HK-2 (cell line): Measurements from ENCODE around the gene CCL3.
"Not testable (repeated sequence)": the region's sequence is repeated elsewhere in the genome, so short reads cannot be mapped to it uniquely, and the experiment has no call there.

Source experiments
- DNase-seq: peaks from one replicate; pipeline ENCODE4 v3.0.0-alpha.2; 2018; ENCODE audit not compliant: unreplicated experiment

Gene CCL3

DNA sequence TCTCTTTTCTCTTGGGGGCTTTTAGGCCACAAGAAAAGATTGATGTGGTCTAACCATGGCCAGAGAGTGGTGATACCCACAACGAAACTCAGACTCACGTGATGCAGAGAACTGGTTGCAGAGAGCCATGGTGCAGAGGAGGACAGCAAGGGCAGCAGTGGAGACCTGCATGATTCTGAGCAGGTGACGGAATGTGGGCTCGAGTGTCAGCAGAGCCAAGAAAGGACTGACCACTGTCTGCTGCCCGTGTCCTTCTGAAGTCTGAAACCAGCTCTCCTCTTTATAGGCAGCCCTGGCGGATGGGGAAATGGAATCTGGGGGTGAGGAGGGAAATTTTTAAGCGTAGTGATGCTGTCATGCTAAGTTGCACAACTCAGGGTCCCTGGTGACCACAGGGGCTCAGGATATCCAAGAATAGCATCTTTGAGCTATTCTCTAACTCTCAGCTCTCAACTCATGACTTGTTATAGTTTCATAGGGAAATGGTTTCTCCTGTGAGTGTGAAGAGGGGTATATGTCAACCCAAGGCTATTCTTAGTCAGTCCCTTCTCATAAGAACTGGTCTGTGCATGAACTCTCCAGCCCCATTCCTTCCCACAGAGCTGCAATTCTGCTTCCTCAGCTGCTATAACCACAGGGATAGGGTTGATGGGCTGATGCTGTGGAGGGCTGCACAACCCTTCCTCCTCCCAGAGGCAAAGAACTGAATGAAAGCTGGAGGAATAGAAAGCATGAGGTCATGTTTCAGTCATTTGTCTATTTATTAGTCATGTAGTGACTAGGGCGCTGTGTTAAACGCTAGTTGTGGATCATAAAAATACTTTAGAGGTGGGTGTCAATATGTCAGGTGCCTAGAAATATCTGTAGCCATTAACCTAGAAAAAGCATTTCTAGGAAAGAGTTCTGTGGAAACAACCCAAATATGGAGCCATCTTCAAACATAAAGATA lies at the start of gene CCL3:
TSS of gene CCL3 (minus strand) at position 256 of the 949 bp plus-strand sequence. CDS start at position 171, 85 bp downstream.
- no peak for DNase-seq

DNA sequence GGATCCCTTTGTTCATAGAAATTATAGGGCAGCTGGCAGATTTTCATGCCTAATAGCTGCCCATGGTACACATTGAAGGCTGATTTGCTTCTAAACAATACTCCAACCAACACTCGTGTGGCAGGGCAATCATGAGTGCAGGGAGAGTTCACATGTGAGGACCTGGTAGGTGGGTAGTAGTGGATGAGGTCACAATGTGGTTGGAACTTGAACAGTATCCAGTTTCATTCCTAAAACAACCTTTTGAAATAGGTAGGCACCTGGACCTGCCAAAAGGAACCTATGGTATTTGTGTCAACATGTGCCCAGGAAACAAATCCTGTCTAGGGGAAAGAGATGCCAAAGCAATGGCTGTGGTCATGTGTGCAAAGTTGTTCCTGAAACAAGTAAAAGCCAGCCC lies 46.5 kb upstream of the CCL3 start:
- no peak for DNase-seq

DNA sequence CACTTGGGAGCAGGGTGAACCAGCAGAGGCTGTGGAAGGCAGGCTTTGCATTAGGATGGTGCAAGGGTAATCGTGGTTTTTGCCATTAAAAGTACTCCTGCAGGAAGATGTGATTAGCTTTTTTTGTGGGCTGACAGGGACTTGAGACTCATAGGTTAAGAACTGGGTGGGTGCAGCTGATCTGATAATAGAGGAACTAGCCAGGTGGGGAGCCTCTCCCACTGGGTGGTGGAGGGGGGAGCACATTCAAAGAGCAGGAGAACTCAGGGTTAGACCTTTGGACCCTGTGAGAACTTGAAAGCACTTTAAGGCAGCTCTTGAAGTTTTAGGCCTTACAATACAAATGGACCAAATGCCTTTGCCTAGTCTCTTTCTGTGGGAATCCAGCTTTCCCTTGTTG lies 46.1 kb upstream of the CCL3 start:
- DNase-seq = no peak

DNA sequence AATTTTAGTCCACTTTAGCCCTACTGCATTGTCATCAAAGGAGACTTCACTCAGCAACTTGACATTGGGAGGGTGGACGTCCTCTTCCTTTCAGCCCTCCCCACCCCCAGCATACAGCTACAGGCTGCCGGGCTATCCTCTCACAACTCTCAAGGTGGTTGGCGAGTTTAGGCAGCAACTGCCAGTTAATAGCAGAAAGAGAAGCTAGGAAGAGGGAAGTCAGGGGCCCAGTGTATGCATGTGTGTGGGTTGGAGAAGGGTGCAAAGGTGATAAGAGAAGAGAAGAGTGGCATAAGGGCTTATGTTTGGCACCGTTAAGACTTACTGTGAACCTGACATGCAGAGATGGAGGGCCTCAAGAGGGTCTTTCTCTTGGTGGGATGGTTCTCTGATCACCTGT lies 45.5 kb upstream of the CCL3 start:
- DNase-seq = no peak

DNA sequence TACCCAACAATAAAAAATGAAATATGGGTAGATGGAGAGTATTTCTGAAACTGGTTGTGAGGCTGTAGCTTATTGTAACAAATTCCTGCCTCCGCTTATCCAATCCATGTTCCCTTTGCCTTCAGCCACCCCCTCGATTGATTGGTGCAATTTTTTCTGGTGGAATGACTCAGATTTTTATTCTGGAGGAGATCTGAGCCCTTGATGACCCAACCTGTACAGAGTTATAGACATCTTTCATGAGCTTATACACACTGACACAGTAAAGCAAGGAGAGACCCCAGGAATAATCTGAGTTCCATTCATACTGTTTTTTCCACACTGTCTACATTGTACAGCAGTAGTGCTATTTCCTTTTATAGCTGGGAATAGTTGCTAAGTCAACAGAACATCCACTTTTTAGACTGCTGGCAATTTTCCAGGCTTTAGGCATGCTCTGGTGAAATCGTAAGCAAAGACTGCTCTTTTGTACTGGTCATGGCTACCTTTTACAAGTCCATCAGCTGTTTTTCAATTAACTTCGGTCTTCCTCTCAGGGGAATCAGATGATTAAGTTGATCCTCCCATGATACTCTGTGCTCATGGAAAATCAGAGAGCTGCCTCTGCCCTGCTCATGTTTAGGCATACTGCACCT lies 43.8 kb upstream of the CCL3 start:
- no peak for DNase-seq

DNA sequence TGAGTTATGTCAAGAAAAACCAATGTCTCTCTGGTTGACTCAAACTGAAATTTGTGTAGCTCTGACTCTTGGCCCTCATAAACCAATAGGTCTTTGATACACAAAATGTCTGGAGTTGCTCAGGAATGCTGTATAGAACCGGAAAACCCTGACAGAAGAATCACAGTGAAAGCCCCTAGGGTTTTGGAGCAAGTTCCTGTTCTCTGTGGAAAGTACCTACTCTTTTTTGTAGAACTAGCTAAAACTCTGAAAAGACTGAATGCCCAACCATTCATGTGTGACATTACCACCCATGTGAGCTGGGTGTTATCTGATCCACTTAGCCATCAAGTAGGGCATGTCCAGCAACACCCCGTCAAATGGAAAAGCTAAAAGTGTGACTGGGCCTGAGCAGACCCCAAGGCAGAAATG lies 42.5 kb upstream of the CCL3 start:
- no peak for DNase-seq

DNA sequence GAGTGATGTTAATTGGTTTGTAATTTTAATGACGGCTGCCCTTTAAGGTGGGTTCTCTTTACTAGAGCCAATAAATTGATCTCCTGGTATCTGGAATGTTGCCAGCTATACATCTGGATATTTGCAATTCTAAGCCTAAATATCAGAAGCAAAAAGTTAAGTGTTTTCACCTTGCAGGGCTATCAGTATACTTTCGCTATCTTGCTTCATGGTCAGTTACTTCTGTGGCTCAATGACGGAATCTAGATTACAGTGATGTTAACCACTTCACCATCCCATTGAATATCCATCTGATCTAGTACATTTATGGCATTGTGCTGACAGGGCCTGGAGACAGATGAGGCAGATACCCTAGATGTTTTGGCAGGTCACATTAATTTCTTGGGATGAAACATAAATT lies 42.0 kb upstream of the CCL3 start:
- no peak for DNase-seq

DNA sequence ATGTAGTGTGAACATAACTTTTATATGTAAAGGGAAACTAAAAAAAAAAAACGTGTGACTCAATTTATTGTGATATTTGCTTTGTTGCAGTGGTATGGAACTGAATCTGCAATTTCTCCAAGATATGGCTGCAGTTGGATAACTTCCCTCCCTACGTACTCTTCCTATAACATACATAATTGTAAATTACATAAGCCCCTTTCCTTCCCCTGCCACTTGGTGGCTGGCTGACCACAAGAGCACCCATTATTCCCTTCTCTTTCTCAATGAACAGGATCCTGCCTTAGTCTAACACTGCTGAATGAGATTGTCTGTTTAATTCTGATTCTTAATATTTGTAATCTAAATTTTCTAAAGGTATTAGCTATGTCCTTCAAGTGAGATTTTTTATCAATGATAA lies 41.5 kb upstream of the CCL3 start:
- DNase-seq = no peak

DNA sequence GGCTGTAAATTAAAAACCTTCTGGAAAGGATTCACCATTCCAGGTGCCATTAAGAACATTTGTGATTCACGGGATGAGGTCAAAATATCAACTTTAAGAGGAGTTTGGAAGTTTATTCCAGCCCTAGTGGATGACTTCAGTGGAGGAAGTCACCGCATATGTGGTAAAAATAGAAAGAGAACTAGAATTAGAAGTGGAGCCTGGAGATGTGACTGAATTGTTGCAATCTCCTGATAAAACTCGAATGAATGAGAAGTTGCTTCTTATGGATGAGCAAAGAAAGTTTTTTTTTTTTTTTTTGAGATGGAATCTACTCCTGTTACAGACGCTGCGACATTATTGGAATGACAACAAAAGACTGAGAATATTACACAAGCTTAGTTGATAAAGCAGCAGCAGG lies 40.4 kb upstream of the CCL3 start:
- no peak for DNase-seq

DNA sequence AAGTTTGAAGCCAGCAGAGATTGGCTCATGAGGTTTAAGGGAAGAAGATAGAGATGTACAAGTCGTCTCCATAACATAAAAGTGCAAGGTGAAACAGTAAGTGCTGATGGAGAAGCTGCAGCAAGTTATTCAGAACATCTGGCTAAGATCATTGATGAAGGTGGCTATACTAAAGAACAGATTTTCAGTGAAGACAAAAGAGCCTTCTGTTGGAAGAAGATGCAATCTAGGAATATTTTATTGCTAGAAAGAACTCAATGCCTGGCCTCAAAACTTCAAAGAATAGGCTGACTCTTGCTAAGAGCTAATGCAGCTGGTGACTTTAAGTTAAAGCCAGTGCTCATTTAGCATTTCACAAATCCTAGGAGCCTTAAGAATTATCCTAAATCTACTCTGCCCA lies 39.7 kb upstream of the CCL3 start:
- no peak for DNase-seq

DNA sequence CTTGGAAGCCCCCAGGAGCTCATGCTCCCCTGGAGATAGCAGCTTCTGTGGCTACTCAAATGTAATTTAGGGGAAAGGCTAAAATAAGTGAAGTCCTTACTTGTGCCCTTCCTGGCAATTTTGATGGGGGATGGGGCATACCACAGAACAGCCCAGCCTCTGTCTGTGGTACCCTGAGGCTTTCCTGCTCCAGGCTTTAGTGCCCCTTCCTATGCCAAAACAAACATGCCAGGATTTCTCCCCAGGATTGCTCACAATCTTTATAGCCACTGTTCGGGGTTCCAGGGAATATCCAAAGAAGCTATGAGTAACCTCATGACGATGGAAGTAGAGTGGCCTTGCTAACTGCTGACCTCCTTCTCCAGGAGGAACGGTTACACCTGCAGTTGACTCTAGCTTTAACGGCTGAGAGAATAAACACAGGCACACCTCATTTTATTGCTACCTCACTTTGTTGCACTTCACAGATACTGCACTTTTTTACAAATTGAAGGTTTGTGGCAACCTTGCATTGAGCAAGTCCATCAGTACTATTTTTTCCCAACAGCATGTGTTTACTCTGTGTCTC lies 38.6 kb upstream of the CCL3 start:
- DNase-seq = no peak

DNA sequence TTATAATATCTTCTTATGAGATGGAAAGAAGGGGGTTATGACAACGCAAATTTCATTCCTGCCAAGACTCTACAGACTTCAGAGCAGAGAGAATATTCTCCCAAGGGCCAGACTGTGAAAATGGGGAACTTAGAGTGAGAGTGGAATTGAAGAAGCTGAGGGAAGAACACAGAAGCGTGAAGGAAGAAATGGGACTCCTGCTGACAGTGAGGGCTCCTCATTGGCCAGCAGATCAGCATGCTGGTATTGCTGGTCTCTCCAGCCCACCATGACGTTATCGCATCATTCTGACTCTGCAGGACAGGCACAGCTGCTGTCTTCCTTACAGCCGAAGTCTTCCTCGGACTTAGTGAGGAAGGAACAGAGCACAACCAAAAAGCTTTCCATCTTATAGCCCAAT lies 38.0 kb upstream of the CCL3 start:
- no peak for DNase-seq

DNA sequence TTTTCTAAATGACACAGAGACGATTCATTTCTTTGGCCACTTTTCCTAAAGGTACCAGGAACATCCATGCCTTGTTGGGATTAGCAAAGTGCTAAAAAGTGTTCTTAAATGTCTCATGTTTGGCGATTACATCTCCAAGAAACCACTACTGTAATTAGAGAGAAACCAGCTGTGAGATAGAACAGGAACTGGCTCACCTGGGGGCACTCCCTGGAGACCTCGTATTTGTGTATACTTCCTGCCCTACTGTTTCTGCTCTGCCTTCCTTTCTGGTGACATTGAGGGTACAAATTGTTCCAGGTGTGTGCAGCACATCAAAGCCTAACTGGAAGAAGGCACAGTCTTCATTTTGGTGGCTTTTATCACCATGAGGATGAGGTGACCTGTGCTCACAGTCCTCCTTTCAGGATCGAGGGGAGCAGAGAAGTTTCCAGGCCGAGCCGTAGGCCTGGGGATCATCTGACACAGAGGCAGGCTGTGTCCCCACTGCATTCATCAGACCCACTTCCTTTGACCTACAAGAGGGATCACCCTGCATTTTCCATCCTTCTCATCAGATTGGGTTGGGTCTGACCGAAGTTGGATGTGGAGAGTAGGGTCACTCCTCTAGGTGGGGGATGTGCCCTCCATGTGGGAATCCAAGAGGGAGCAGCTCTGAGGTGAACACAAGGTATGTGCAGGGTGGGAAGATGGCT lies 37.4 kb upstream of the CCL3 start:
- no peak for DNase-seq

DNA sequence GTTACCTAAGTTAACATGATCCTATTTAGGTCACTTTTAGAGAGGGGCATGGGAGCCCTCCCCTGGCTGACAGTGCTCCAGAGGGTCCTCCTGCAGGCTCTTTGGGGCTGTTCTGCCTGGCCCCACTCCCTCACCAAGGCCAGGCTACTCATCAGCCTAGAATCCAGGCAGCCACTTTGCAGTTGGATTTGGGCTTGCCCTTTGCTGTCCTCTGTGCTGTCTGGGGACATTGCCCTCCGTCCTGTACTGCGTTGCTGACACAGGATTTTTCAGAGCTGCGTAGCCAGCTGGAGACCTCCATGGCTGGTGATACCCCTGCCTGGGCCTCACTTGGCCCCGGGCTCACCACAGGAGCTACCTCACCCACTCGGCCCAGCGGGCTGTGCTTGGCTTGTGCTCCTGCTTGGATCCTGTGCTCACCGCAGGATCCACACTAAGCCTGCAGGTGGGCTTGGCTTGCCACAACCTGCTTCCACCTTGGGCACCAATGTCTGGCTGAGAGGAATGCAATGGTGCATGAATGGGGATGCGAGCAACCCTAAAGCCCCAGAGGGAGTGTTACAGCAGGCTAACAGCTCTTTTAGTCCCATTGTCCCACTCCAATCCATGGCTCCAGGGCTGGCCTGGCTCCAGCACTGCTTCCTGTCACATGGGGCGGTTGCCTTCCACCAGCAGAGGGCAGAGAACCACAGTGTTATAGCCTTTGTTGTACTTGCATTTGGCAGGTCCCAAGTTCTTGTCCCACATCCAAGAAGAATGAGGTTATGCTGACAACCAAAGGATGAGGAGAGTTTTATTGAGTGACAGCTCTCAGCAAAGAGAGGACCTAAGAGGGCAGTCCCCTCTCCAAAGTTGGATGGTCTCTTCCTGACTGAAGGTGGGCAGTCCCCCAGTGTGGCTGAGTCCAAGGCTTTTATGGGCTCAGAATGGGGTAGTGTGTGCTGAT lies 35.2 kb upstream of the CCL3 start:
- no peak for DNase-seq

DNA sequence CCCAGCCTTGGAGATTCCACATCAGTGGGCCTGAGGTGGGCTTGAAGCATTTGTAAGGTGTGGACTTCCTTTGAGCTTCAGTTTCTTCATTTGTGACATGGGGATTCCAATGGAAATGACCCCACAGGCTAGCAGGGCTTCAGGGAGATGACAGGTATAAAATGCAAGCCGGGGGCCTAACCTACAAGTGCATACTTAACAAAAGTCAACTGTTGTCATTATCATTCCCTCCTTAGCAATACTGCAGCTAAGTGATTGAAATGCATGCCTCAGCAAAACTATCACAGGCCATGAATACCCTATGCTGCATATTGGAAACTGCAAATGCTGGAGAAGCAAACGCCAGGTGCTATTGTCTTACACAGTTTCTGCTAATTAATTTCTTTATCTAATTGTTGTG lies 33.5 kb upstream of the CCL3 start:
- no peak for DNase-seq

DNA sequence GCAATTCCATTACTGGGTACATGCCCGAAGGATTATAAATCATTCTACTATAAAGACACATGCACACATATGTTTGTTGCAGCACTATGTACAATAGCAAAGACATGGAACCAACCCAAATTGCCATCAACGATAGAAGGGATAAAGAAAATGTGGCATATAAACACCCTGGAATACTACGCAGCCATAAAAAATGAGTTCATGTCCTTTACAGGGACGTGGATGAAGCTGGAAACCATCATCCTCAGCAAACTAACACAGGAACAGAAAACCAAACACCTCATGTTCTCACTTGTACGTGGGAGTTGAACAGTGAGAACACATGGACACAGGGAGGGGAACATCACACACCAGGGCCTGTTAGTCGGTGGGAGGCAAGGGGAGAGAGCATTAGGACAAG lies 31.2 kb upstream of the CCL3 start:
- DNase-seq = not testable (repeated sequence)

DNA sequence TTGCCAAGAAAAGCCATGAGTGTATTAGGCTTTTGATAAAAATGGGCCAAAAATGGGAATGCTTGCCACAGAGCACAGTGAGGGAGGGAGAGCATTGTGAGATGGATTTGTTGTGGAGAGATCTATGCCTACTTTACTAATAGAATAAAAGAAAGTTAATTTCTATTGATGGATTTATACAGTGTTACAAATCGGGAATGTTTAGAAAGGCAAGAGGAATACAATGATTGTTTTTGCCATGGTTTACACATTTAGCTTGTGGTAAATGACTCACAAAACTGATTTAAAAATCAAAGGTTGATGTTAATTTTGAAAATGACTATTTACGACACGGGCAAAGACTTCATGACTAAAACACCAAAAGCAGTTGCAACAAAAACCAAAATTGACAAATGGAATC lies 30.3 kb upstream of the CCL3 start:
- no peak for DNase-seq

DNA sequence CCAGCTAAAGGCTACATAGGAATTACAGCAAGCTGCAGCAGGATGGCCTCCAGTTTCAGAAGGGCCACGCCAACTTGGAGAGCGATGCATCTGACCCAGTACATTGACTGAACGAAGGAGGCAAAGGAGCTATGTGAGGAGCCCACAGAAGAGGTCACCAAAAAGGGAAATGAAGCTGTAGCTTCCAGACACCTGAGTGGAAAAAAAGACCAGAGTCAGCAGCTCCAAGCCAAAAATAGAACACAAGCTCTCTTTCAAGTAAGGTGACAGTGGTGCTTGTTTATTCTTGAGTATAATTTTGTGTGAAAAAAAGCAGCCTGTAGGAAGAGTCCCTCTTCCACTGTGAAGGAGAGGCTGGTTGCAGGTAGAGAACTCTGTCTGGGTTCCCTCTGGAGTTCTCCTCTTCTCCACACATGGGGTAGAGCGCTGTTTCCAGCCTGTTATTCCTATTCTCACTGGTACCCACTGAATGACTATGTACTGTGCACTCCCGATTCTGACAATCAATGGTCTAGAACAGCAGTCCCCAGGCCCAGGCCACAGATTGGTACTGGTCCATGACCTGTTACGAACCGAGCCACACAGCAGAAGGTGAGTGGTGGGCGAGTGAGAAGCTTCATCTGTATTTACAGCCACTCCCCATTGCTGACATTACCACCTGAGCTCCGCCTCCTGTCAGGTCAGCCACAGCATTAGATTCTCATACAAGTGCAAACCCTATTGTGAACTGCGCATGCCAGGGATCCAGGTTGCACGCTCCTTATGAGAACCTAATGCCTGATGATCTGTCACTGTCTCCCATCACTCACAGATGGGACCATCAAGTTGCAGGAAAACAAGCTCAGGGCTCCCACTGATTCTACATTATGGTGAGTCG lies 28.8 kb upstream of the CCL3 start:
- DNase-seq = no peak

DNA sequence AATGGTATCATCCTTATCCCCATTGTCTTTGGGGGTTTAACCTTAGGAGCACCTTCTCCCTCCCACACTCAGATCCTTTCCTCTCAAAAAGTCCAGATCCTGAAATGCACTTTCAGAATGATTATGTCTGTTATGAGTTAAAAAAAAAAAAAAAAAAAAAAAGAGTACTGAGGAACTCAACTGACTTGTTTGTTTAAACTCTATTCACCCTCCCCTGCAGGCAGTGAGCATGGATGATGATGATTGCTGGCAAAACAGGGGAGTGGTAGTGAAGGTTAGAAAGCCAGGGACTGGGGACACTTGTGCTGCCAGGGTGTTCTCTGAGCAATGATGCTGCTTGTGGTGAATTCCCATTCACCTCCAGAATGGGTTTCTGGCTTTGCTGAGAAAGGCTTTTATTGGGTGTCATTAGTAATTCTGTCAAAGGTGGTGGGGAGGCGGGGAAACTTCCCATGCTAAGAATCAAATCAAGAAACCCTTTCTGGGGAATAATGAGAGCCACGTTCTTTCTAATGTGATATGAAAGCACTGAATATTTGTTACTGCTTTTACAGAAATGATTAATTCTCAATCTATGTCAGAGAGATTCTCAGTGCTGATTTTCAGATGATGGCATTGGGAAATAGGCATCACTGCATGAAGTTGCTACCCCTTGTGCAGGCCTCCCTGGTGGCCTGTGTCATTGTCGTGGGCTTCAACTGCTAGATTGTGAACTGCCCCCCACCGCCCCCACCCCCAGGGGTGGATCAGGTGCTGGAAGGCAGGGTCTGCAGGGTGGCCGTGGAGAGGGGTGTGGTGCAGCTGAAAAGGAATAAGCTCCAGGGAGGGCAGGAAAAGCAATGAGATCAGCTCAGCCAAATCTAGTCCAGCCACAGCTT lies 27.8 kb upstream of the CCL3 start:
- no peak for DNase-seq
